ENCODE results near the gene TRAK1. TPM values are rescaled to one million over a fixed set of nuclear protein-coding genes. Genes with fewer than 3 reads are reported as not detected.

The TRAK1 gene
- total RNA-seq, 1 donor from 2014 or later: 36.8 TPM

GRCh38 chr3:42110631-42111030 is 19.5 kb downstream of the TRAK1 start:
- no peaks in the 10 kb centered on the region for H3K4me1 ChIP-seq
- DNase-seq (ENCODE audit: extremely low spot score in 2 of 2): no peak
- H3K36me3 ChIP-seq: no peaks in the 10 kb centered on the region
- H3K27me3 ChIP-seq: no peaks in the 10 kb centered on the region
- H3K27ac ChIP-seq: no peak overlapping the region
- no peak for TF ChIP-seq POLR2AphosphoS5 (IDR thresholded peaks at IDR 0.05; ENCODE audit: insufficient read depth in 1 of 2, low read depth in 1 of 2)
- no peak for TF ChIP-seq POLR2A (IDR thresholded peaks at IDR 0.05)
- TF ChIP-seq CTCF (IDR thresholded peaks at IDR 0.05): no peak
- no peak overlapping the region for H3K4me3 ChIP-seq
- intact Hi-C loops (cut with DNase I): no loop called here
- no peaks in the 10 kb centered on the region for H3K9me3 ChIP-seq

GRCh38 chr3:42114130-42114725 is 23.1 kb downstream of the TRAK1 start:
- TF ChIP-seq CTCF (IDR thresholded peaks at IDR 0.05) (no peak), POLR2AphosphoS5 (IDR thresholded peaks at IDR 0.05; ENCODE audit: insufficient read depth in 1 of 2, low read depth in 1 of 2) (no peak), POLR2A (IDR thresholded peaks at IDR 0.05) (no peak)
- Histone ChIP-seq H3K4me3 (no peak overlapping the region), H3K27ac (no peak overlapping the region), H3K36me3 (no peaks in the 10 kb centered on the region), H3K4me1 (peaks cover 28% of the 10 kb centered on the region), H3K27me3 (no peaks in the 10 kb centered on the region), H3K9me3 (no peaks in the 10 kb centered on the region)
- intact Hi-C loops (cut with DNase I): no loop called here
- no peak for DNase-seq (ENCODE audit: extremely low spot score in 2 of 2)

GRCh38 chr3:42115215-42115614 is 24.1 kb downstream of the TRAK1 start:
- intact Hi-C loops (cut with DNase I): no loop called here
- TF ChIP-seq POLR2A (IDR thresholded peaks at IDR 0.05): no peak
- no peak for TF ChIP-seq POLR2AphosphoS5 (IDR thresholded peaks at IDR 0.05; ENCODE audit: insufficient read depth in 1 of 2, low read depth in 1 of 2)
- no peak for TF ChIP-seq CTCF (IDR thresholded peaks at IDR 0.05)
- no peak overlapping the region for H3K27ac ChIP-seq
- no peaks in the 10 kb centered on the region for H3K36me3 ChIP-seq
- no peak overlapping the region for H3K4me3 ChIP-seq
- no peaks in the 10 kb centered on the region for H3K9me3 ChIP-seq
- H3K4me1 ChIP-seq: peaks cover 38% of the 10 kb centered on the region
- H3K27me3 ChIP-seq: no peaks in the 10 kb centered on the region
- no peak for DNase-seq (ENCODE audit: extremely low spot score in 2 of 2)

- Histone ChIP-seq H3K9me3 (no peaks in the 10 kb centered on the region), H3K36me3 (no peaks in the 10 kb centered on the region), H3K27ac (no peak overlapping the region), H3K4me3 (no peak overlapping the region), H3K27me3 (no peaks in the 10 kb centered on the region), H3K4me1 (peaks cover 45% of the 10 kb centered on the region)
- peak in 1 of 2 donors; percentile 54 for DNase-seq (ENCODE audit: extremely low spot score in 2 of 2)
- no peak for TF ChIP-seq CTCF (IDR thresholded peaks at IDR 0.05)
- no peak for TF ChIP-seq POLR2A (IDR thresholded peaks at IDR 0.05)
- no peak for TF ChIP-seq POLR2AphosphoS5 (IDR thresholded peaks at IDR 0.05; ENCODE audit: insufficient read depth in 1 of 2, low read depth in 1 of 2)
- intact Hi-C loops (cut with DNase I): no loop called here
These were observed 24.8 kb downstream of the TRAK1 start for GRCh38 chr3:42115946-42116345.

GRCh38 chr3:42116466-42116865 is 25.3 kb downstream of the TRAK1 start:
- H3K4me1 ChIP-seq: peaks cover 50% of the 10 kb centered on the region
- intact Hi-C loops (cut with DNase I): no loop called here
- no peak overlapping the region for H3K4me3 ChIP-seq
- H3K27me3 ChIP-seq: no peaks in the 10 kb centered on the region
- H3K36me3 ChIP-seq: no peaks in the 10 kb centered on the region
- H3K9me3 ChIP-seq: no peaks in the 10 kb centered on the region
- H3K27ac ChIP-seq: no peak overlapping the region
- peak in 1 of 2 donors; percentile 44 for DNase-seq (ENCODE audit: extremely low spot score in 2 of 2)
- TF ChIP-seq POLR2AphosphoS5 (IDR thresholded peaks at IDR 0.05; ENCODE audit: insufficient read depth in 1 of 2, low read depth in 1 of 2): no peak
- TF ChIP-seq CTCF (IDR thresholded peaks at IDR 0.05): no peak
- TF ChIP-seq POLR2A (IDR thresholded peaks at IDR 0.05): no peak

Data from vagina (tissue), 2 donors.